NCI-H146 treated with DMSO at 0.1 percent for 48 hours (cell line): Measurements from ENCODE around the gene LSM14A.
"Not testable (repeated sequence)": the region's sequence is repeated elsewhere in the genome, so short reads cannot be mapped to it uniquely, and the experiment has no call there.

Source experiments
- DNase-seq: peaks from one replicate; lab custom pipeline; 2025; ENCODE audit not compliant: unreplicated experiment; lab: John Stamatoyannopoulos, UW

Gene LSM14A

GRCh38 chr19:34155686-34156085 is 16.6 kb upstream of the LSM14A start:
- DNase-seq: no peak

GRCh38 chr19:34158966-34159365 is 13.3 kb upstream of the LSM14A start:
- DNase-seq: not testable (repeated sequence)

- not testable (repeated sequence) for DNase-seq
Measured at GRCh38 chr19:34159541-34159940, 12.8 kb upstream of the LSM14A start.

GRCh38 chr19:34161902-34162301 is 10.4 kb upstream of the LSM14A start:
- DNase-seq: not testable (repeated sequence)

GRCh38 chr19:34165295-34165738 is 7.0 kb upstream of the LSM14A start:
- DNase-seq: no peak

GRCh38 chr19:34169475-34170199 is 2.7 kb upstream of the LSM14A start:
- DNase-seq: not testable (repeated sequence)

- peak; percentile 79 for DNase-seq
Measured at GRCh38 chr19:34171539-34171876, 796 bp upstream of the LSM14A start.

GRCh38 chr19:34172661-34173192 is 423 bp downstream of the LSM14A start:
- no peak for DNase-seq

- peak; percentile 26 for DNase-seq
Measured at GRCh38 chr19:34173193-34173956, 1.1 kb downstream of the LSM14A start.

- not testable (repeated sequence) for DNase-seq
Measured at GRCh38 chr19:34175173-34175572, 2.9 kb downstream of the LSM14A start.

- DNase-seq: no peak
Measured at GRCh38 chr19:34176581-34176980, 4.3 kb downstream of the LSM14A start.

- no peak for DNase-seq
Measured at GRCh38 chr19:34178274-34178610, 5.9 kb downstream of the LSM14A start.

- DNase-seq: no peak
Measured at GRCh38 chr19:34179066-34179465, 6.8 kb downstream of the LSM14A start.

- DNase-seq: no peak
Measured at GRCh38 chr19:34180273-34180672, 8.0 kb downstream of the LSM14A start.

GRCh38 chr19:34180709-34181108 is 8.4 kb downstream of the LSM14A start:
- DNase-seq: no peak

- no peak for DNase-seq
Measured at GRCh38 chr19:34181111-34181864, 9.0 kb downstream of the LSM14A start.

- no peak for DNase-seq
Measured at GRCh38 chr19:34182125-34182524, 9.8 kb downstream of the LSM14A start.

GRCh38 chr19:34184880-34185491 is 12.7 kb downstream of the LSM14A start:
- no peak for DNase-seq

GRCh38 chr19:34186205-34186604 is 13.9 kb downstream of the LSM14A start:
- DNase-seq: no peak

GRCh38 chr19:34187011-34187410 is 14.7 kb downstream of the LSM14A start:
- DNase-seq: no peak

GRCh38 chr19:34188408-34188807 is 16.1 kb downstream of the LSM14A start:
- DNase-seq: no peak
